Measurements from ENCODE around the gene ARL6IP4. TPM values are rescaled to one million over a fixed set of nuclear protein-coding genes. Genes with fewer than 3 reads are reported as not detected.
A peak's percentile ranks its signal among the peaks of the same experiment; 100 is the strongest.

The ARL6IP4 gene
- total RNA-seq, 1 donor from 2014 or later = 289 TPM

DNA sequence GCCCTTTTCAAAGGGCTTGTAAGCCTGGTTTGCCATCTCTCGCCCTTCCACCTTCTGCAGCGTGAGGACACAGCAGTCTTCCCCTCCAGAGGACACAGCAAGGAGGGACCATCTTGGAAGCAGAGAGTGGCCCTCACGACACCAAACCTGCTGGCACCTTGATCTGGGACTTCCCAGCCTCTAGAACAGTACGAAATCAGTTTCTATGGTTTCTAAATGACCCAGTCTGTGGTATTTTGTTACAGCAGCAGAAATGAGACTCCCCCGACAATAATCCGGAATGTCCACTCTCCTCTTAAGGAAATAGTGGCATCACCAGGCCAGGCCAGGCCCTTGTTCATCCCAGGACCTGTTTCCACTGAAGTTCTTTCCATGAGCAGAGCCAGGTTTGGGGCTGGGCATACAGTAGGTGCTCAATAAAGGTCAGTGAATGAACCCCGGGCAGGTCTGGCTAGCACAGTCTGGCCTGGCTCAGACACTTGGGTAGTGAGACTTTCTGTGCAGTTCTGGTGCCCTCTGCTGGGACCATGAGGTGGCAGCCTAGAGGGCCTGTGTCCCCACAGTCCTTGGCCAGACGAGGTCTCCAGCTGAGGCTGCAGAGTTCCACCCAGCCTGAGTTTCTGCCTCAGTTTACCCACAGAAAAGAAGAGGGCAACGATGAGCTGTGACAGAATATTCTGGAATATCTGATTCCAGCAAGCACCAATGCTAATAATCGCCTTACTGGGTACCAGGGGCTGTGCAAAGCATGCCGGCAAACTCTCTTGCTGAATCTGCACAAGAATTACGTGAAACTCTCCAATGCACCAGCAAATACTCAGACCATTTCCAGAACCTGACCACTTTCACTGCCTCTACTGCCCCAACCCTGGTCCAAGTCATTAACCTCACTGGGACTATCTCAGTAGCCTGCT, 28.2 kb upstream of the ARL6IP4 start:
- H3K36me3 ChIP-seq (ENCODE audit: control insufficient read depth, insufficient read depth, low read length) = no peaks in the 10 kb centered on the region
- DNase-seq (ENCODE audit: low read depth) = no peak
- no peaks in the 10 kb centered on the region for H3K27me3 ChIP-seq (ENCODE audit: control insufficient read depth, insufficient read depth, low read length)
- TF ChIP-seq, protein P1, sequence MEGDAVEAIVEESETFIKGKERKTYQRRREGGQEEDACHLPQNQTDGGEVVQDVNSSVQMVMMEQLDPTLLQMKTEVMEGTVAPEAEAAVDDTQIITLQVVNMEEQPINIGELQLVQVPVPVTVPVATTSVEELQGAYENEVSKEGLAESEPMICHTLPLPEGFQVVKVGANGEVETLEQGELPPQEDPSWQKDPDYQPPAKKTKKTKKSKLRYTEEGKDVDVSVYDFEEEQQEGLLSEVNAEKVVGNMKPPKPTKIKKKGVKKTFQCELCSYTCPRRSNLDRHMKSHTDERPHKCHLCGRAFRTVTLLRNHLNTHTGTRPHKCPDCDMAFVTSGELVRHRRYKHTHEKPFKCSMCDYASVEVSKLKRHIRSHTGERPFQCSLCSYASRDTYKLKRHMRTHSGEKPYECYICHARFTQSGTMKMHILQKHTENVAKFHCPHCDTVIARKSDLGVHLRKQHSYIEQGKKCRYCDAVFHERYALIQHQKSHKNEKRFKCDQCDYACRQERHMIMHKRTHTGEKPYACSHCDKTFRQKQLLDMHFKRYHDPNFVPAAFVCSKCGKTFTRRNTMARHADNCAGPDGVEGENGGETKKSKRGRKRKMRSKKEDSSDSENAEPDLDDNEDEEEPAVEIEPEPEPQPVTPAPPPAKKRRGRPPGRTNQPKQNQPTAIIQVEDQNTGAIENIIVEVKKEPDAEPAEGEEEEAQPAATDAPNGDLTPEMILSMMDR (IDR thresholded peaks at IDR 0.05; ENCODE audit: insufficient read depth, low read length, poor library complexity, severe bottlenecking) = peak; percentile 91
- no peak overlapping the region for H3K4me3 ChIP-seq (ENCODE audit: low read depth, low read length)

DNA sequence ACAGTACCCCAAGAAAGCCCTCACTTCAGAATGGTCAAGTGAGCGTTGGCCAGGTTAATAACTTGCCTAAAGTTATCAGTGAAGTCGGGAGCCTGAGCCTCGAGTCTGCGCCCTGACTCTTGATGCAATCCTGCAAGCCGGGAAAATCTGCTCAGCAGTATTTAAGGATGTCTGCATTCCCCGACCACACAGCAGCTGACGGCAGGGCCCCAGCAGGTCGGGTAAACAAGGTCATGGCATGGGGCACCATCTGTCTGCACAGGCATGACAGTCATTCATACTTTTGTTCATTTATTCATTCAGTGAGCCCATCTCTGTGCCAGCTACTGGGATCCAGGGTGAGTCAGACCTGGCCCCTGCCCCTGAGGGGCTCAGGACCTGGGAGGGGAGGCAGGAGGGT, 25.3 kb upstream of the ARL6IP4 start:
- no peaks in the 10 kb centered on the region for H3K27me3 ChIP-seq (ENCODE audit: control insufficient read depth, insufficient read depth, low read length)
- TF ChIP-seq, protein P1 (IDR thresholded peaks at IDR 0.05; ENCODE audit: insufficient read depth, low read length, poor library complexity, severe bottlenecking) = no peak
- no peak overlapping the region for H3K4me3 ChIP-seq (ENCODE audit: low read depth, low read length)
- no peak for DNase-seq (ENCODE audit: low read depth)
- peaks cover 2% of the 10 kb centered on the region for H3K36me3 ChIP-seq (ENCODE audit: control insufficient read depth, insufficient read depth, low read length)

DNA sequence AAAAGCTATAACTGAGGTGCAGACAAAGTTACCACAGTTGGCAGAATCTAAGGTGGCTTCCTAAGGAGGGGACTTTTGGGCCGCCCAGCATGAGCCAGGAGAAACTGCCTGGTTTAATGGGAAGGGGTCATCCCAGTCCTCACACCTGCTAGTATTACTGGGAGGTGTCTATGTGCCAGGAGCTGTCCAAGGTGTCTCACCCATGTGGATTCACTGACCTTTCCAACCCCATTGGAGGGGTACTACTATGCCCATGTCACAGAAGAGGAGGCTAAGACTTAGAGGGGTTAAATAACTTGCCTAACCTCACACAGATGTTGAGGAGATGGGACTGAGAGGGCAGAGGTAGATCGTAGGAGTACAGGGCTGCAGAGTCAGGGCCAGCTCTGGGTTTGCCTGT, 24.4 kb upstream of the ARL6IP4 start:
- Histone ChIP-seq H3K4me3 (ENCODE audit: low read depth, low read length) (no peak overlapping the region), H3K36me3 (ENCODE audit: control insufficient read depth, insufficient read depth, low read length) (peaks cover 2% of the 10 kb centered on the region), H3K27me3 (ENCODE audit: control insufficient read depth, insufficient read depth, low read length) (no peaks in the 10 kb centered on the region)
- TF ChIP-seq, protein P1 (IDR thresholded peaks at IDR 0.05; ENCODE audit: insufficient read depth, low read length, poor library complexity, severe bottlenecking) = no peak
- no peak for DNase-seq (ENCODE audit: low read depth)

DNA sequence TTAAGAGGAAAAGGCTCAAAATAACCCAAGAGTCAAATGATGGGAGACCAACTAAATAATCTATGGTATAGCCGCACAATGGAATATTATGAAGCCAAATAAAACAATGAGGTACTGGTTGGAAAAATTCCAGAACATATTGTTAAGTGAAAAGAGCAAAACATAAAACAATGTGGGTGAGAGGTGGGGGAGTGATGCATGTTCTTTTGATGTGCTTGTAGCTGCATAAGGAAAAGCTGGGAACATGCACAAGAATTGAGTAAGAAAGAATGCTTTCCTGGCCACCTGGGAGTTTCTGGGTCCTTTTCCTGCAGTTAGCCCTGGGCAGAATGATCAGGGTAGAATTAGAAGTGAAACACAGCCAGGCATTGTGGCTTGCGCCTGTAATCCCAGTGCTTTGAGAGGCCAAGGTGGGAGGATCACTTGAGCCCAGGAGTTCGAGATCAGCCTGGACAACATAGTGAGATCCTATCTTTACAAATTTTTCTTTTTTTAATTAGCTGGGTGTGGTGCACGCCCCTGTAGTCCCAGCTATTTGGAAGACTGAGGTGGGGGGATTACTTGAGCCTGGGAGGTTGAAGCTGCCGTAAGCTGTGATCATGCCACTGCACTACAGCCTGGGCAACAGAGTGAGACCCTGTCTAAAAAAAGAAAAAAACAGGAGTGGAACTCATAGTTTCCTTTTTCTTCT, 22.1 kb upstream of the ARL6IP4 start:
- Histone ChIP-seq H3K4me3 (ENCODE audit: low read depth, low read length) (no peak overlapping the region), H3K36me3 (ENCODE audit: control insufficient read depth, insufficient read depth, low read length) (peaks cover 2% of the 10 kb centered on the region)
- no peak for DNase-seq (ENCODE audit: low read depth)

DNA sequence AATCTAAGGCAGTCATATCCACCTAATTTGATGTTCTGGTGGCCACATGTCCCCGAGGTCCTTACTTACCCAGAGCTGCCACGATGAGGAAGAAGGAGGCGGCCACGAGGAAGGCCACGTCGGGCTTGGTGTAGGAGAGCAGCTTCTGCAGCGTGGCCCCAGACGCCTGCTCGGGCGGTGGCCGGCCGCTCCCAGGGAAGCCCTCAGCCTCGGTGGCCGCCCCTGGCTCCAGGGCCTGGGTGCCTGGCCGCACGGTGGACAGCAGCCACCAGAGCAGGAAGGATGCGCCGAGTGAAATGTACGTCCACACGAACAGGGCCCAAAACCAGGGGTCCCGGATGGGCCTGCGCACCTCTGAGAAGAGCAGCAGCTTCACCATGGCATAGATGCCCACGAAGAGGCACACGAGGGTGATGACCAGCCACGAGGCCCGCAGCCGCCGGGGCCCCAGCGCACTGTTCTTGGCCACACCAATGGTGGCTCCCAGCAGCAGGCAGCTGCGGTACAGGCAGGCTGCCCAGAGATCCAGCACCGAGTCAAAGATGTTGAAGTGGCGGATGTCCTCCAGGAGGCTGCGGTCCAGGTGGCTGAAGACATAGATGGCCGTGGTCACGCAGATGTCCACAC, 20.8 kb upstream of the ARL6IP4 start:
- DNase-seq (ENCODE audit: low read depth) = no peak
- no peak overlapping the region for H3K4me3 ChIP-seq (ENCODE audit: low read depth, low read length)
- TF ChIP-seq, protein P1 (IDR thresholded peaks at IDR 0.05; ENCODE audit: insufficient read depth, low read length, poor library complexity, severe bottlenecking) = no peak
- no peaks in the 10 kb centered on the region for H3K27me3 ChIP-seq (ENCODE audit: control insufficient read depth, insufficient read depth, low read length)
- peaks cover 2% of the 10 kb centered on the region for H3K36me3 ChIP-seq (ENCODE audit: control insufficient read depth, insufficient read depth, low read length)

More for the DNA sequence above, 22.1 kb upstream of the ARL6IP4 start:
- no peaks in the 10 kb centered on the region for H3K27me3 ChIP-seq (ENCODE audit: control insufficient read depth, insufficient read depth, low read length)
- TF ChIP-seq, protein P1 (IDR thresholded peaks at IDR 0.05; ENCODE audit: insufficient read depth, low read length, poor library complexity, severe bottlenecking) = no peak
